COLO668 (cell line): ENCODE measurements around the gene SSTR4.
"Not testable (repeated sequence)": the region's sequence is repeated elsewhere in the genome, so short reads cannot be mapped to it uniquely, and the experiment has no call there.

ENCODE experiments used
- DNase-seq: peaks from one replicate; lab custom pipeline; 2025; ENCODE audit not compliant: unreplicated experiment; lab: John Stamatoyannopoulos, UW

Gene SSTR4, protein sequence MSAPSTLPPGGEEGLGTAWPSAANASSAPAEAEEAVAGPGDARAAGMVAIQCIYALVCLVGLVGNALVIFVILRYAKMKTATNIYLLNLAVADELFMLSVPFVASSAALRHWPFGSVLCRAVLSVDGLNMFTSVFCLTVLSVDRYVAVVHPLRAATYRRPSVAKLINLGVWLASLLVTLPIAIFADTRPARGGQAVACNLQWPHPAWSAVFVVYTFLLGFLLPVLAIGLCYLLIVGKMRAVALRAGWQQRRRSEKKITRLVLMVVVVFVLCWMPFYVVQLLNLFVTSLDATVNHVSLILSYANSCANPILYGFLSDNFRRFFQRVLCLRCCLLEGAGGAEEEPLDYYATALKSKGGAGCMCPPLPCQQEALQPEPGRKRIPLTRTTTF

DNA sequence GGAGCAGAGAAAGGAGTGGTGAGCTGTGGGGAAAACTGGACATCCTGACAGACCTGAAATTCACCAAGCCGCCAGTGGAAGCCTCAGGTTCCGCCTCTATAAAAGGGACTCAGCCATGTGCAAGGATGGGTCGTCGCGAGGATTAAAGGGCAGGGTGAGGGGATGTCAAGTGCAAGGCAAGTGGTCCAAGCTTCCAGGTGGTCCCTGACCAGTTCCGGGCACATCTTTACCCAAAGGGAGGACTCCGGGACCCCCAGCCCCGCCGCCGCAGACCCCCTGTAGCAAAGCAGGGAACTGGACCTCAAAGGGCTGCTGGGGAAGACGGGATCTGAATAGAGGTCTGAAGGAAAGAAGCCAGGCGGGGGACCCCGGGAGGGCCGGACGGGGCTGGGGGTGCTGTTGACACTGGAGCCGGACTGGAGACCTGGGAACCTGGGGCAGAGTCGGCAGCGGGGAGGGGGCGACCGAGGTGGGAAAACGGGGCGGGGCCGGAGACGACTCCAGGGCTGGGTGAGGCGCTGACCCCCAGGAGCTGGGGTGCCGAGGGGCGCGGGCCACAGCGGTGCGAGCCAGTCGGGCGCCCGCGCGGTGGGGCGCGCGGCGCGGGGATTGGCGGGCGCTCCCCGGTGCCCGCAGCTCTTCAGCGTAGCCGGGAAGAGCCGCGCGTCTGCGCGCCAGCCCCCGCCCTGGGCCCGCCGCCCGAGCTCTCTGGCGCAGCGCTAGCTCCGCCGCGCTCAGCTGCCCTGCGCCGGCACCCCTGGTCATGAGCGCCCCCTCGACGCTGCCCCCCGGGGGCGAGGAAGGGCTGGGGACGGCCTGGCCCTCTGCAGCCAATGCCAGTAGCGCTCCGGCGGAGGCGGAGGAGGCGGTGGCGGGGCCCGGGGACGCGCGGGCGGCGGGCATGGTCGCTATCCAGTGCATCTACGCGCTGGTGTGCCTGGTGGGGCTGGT is at the start of gene SSTR4:
Gene SSTR4, plus strand, starts transcription at position 592 of the 951 bp plus-strand sequence. Its CDS starts 172 bp downstream, at position 764.
- DNase-seq: no peak

DNA sequence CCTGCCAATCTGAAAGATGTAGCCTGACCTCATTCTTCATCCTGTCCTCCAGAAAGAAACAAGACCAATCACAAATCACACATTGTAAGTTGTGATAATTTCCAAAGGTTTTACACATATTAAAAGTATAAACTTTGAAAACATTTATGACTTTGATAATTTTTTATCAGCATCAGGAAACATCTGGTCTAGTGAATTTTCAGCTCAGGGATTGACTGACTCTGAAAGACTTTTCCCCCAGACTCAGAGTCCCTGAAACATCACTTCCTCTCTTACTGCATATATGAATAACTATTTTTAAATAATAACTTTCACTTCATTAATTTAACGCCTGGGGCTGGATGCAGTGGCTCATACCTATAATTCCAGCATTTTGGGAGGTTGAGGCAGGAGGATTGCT is 48.5 kb upstream of the SSTR4 start:
- DNase-seq: no peak

DNA sequence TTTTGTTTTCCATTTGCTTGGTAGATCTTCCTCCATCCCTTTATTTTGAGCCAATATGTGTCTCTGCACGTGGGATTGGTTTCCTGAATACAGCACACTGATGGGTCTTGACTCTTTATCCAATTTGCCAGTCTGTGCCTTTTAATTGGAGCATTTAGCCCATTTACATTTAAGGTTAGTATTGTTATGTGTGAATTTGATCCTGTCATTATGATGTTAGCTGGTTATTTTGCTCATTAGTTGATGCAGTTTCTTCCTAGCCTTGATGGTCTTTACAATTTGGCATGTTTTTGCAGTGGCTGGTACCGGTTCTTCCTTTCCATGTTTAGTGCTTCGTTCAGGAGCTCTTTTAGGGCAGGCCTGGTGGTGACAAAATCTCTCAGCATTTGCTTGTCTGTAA is 43.7 kb upstream of the SSTR4 start:
- not testable (repeated sequence) for DNase-seq

DNA sequence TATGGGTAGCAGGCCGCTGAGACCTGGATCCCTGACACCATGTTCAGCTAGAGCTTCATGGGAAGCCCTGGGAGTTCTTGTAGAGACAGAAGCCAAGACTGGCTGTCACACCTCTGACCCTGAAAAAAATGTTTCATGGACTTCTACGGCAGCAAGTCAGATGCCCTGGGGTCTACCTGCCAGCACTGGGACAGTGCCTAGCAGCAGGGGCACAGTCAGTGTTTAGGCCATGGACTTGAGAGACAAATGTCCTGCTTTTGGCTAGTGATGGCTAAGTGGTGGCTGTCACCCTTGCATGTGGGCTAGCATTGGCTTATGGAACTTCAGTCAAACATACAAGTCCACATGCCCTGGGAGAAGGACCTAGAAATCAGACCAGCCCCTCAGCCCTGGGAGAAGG is 41.3 kb upstream of the SSTR4 start:
- DNase-seq: no peak

DNA sequence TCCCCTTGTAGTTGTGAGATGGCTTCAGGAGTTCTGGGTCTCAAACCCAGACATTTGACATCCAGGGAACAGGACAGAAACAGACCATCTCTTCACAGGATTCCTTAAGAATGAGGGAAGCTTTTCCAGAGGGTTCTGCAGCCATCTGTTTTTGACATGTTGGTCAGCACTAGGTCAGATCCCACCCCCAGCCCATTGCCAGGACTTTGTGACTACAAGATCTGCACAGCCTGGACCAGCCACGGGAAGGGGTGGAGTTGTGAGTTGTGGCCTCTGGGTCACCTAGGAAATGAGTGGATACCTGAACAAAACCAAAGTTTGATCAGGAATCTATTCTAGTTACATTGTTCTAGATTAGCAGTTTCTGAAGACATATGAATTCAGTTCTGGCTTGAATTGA is 39.2 kb upstream of the SSTR4 start:
- DNase-seq: no peak

DNA sequence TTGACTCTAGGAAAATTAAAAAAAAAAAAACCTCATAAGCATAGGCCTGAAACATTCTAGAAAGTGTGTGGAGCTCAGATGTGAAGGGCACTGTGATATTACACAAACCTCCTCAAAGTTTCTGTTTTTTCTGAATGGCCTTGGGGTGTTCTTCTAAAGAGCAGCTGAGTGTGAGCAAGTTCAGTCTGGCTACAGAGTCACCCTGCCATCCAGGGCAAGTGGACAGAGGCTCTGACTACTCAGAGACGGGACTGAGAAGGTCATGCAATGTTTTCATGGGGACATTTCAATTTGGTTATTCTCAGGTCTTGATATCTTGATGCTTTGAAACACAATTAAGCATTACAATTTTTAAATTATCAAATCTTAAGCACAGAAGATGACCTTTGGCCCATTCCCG is 36.6 kb upstream of the SSTR4 start:
- DNase-seq: no peak

DNA sequence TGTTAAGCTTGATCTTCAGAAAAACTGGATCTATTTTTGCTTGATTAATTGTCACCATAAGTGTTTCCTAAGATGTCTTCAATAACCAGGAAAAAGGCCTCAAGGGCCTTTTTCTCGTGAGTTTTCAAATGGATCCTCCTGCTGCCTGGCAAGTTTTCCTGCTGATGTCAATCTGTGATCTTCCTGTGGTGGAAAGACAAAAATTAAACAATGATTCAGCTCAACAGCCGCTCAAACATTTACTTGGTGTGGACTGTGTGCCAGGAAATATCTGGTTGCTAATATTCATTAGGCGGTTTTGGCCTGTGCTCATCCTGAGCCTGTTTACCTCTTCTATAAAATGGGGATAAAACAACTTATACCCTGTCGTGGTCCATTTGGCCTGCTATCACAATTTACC is 35.4 kb upstream of the SSTR4 start:
- no peak for DNase-seq

DNA sequence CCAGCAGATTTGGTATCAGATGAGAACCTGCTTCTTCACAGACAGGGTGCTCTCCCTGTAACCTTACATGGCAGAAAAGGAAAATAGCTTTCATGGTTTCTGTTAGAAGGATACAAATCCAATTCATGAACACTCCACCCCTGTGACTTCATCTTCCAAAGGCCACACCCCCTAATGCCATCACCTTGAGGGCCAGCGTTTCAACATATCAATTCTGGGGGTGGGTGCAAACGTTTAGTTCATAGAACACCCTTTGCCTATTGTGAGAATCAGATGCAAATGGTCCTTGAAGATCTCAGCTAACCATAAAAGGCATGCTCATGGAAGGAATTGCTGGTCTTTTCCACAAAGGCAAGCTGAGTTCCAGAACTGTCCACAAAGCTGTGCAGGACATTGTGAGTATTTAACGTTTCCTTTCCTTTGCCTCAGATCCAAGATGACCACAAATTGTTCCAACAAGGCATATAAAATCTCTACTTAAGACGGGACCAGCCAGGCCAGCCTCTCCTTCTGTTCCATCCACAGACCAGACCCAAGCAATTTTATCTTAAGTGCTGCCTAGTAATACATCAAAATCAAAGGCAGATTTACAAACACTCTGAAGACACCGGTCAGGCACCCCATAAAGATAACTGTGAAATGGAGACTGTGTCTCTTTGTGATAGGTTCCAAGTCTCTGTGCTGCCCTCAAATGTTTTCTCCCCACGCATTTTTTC is 34.7 kb upstream of the SSTR4 start:
- no peak for DNase-seq

DNA sequence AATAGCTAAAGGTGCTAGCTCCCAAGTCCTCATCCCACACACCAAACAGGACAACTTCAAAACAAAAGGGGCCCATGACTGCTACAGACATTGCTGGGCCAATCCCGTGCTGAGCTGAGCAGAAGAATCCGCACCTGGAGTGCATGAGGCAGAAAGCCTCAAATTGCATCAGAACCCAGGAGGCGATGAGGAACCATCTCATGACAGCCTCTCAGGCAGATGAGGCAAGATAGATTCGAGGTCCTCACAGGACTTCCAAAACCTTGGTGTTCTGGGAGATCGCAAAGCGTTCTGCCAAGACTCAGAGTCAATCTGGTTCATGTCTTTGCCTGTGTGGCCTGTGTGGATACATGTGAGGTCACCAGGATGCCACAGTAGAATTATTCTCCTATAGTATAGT is 32.8 kb upstream of the SSTR4 start:
- no peak for DNase-seq

DNA sequence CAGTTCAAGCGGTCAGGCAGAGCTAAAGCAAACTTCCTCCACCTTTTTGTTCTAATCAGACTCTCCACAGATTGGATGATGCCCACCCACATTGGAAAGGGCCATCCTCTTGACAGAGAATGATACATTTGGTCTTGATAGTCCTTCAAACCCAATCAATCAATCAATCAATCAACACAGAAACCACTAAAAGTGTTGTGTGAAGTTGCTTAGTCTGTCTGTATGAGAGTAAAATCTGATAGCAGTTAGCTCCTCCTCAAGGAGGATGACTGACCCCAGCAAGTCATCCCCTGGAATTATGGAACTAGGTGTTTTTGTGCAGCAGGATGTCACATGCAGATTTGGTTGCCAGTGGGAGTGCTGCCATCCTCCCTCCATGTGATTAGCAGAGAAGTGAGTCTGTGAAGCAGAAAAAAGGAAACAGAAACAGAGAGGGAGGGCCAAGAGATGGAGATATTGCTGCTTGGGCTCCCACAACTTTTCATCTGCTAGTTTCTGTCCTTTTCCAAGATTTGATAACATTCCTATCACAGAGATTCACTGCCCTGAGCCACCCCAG is 32.0 kb upstream of the SSTR4 start:
- DNase-seq: no peak

DNA sequence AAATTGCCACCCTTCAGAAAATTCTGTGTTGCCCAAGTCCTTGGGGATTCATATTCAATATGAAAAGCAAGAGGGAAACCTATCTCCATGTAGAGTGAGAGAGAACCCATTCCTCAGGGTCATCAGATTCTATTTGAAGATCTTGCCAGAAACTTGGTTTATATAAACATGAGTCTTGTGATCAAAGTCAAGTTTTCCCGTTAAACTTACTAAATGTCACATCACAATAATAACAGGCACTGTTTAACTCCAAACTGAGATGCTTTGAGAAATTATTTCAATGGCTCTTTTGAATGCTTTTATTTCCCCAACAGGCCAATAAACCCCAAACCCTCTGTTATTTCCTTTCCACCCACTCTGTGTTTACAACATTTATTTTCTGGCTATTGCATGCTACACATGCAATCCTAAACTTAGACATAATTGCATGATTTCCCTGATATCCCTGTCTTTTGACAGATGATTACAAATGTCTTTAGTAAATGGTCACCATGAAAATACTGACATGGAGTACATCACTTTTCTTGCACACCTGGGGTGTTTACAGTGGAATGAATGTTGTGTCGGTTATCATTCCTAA is 31.1 kb upstream of the SSTR4 start:
- DNase-seq: no peak

DNA sequence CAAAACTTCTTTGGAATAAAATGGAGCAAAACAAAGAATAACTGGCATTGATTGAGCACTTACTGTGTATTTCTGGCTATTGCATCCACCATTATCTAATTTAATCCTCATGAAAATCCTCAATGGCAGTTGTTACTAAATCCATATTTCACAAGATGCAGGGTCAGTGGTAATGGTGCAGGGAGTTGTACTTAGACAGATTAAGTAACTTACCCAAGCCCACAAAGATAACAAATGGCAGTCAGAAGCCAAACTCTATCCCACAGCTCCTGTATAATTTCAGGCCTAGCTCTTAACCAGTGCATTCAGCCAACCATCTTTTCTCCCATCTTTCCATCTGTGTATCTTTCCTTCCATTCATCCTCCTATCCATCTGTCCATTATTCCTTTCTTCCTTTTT is 29.3 kb upstream of the SSTR4 start:
- DNase-seq: no peak

DNA sequence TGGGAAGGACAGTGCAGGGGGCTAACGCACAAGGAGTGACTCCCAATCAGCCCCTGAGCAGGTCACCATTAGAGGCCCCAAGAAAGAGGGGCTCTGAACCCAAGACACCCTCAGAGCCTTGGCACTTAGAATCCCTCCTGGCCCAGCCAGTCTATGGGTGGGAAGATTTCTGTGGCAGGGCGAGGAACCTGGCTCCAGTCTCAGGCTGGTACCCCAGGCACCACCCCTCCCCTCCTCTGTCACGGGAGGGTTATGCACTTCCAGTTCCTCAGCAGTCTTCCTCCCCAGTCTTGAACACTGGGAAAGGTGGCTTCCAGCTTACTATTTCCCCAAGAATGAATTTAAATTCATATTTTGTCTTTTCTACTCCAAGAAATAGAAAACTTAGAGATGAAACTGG is 27.6 kb upstream of the SSTR4 start:
- no peak for DNase-seq

DNA sequence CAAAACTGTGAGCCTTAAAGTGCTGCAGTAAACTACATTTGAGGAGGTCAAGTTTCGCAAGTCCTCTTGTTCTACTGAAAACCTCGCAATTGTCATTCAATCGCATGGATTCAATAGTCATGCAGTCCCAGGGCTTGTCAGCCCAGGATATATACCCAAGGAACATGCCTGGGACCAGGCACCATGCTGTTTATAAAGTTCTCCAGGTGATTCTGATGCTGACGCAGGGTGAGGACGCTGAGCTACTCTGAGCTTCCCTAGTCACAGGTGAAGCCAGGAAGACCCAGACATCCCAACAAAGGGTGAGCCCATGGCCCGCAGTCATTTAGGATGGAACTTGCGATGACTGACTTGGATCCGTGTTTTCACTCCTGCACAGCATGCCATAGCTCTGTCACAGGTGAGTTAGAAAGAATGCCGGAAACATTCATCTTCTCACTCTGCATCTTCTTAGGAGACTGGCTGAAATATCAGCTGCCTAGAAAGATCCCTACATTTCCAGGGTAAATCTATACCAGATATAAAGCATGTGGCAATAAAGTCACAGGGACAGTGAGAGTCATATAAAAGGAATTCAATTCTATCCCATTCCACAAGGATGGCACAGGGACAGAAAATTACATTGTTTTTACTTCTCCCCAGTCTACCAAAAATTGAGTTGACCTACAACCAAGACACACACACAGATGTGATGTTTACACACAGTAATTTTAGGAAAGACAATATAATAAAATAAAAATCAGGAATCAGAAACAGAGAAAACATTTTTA is 27.0 kb upstream of the SSTR4 start:
- no peak for DNase-seq

DNA sequence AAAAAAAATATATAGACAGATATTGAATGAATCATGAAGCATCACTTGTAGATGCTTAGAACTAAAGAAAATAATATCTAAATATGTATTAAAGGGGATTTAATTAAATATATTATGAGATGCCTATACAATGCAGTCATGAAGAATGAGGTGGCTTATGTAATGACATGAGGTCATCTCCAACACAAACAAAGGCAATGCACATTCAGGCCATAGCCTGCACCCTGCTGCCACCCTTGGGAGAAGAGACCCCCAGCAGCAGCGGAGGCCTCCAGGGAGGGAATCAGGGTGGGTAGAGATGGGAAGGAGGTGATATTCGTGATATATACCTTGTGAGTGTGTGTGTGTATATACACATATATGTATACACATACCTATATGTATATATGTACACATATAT is 26.4 kb upstream of the SSTR4 start:
- DNase-seq: no peak

DNA sequence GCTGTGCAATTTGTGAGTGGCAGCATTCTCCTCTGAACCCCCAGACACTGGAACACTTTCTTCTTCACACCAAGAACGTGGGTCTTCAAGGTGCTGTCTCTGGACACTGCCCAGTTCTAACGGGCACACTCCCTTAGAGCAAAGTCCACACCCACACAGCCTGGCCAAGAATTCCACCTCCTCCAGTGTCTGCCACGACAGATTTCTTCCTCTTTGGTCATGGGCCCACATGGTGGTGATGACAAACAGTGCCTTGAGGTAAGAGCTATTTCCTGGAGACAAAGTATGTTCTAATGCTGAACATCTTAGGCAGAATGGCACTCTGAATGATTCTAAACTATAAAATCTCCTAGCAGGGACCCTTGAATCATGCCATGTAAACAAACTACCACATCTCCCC is 25.5 kb upstream of the SSTR4 start:
- DNase-seq: no peak

DNA sequence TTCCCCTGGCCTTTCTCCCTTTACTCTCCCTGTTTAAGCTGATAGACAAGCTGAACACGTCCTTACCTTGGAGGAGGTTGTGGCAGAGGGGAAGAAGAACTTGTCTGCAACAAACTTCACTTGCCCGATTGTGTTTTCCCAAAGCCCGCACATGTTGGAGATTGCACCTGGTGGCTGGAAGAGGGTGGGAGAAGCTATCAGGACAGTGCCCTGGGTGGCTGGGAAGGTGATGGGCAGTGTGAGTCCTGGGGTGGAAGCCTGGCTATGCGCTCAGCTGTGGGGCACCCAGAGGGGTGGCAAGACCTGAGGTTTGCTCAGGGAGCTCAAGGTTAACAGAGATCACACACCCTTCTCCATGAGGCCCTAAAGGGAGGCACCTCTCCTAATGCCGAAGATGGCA is 25.0 kb upstream of the SSTR4 start:
- DNase-seq: no peak

DNA sequence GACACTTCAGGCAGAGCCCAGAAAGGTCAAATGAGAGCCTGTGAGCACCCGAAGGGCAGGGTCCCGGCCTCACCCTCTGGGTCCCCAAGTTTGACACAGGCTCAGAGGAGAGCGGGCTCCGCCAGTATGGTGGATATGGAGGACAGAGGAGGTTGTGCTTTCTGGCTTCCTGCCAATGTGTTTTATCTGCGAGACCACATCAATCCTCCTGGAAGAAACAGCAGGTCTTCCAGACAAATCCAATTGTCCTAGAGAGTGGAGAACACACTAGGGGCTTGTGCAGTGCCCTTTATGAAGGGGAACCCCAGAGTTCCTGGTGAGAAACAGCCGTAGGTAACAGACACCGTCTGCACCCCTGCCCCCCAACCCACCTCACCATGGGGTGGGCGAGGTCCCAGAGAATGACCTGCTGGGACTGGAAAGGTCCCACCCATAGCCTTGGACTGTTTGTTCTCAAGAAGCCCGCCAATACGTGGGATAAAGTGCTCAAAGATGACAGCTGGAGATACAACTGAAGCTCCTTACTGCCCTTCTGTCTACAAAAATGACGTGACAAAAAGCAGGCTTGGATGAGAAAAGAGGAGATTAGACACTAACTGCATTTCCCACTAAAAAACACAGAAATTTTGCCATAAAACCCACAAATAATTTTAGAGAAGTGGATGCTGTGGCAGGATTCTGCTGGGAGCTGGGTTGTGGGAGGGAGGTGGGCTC is 23.9 kb upstream of the SSTR4 start:
- DNase-seq: no peak

DNA sequence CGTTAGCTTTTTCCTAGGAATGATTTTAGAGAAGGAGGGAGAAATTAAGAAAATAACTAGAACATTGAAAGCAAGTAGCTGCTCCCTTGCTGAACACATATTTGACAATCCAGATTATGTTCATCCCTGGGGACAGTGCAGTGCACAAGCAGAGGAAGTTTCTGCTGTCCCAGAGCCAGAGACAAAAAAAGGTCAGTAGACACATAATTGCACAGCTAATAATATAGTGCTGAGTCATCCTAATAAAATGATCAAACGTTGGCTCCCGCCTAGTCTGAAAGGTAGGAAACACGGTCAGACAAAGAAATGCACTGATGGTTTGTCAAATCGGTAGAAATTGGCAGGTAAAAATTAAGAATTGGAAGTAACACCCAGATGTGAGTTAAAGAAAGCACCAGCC is 21.7 kb upstream of the SSTR4 start:
- DNase-seq: no peak
